Uterus (tissue), 2 donors: ENCODE measurements around the gene BMS1.

ENCODE experiments used
- CTCF ChIP-seq, 4 experiments: fragments of 200-600 bp in 2 of 4; fragments of 450-650 bp in 2 of 4; sonication (generic) in 2 of 4; IDR thresholded peaks; one replicate each; pipeline ENCODE4 v1.5.1; 2016 to 2019; ENCODE audit warnings: antibody characterized with exemption in 4 of 4, mild to moderate bottlenecking in 2 of 4, moderate library complexity in 1 of 4
- POLR2A ChIP-seq, 2 donors: fragments of 450-650 bp; IDR thresholded peaks; one replicate each; pipeline ENCODE4 v1.6.1; 2016; ENCODE audit warnings: antibody characterized with exemption in 2 of 2, mild to moderate bottlenecking in 1 of 2, moderate library complexity in 1 of 2

DNA sequence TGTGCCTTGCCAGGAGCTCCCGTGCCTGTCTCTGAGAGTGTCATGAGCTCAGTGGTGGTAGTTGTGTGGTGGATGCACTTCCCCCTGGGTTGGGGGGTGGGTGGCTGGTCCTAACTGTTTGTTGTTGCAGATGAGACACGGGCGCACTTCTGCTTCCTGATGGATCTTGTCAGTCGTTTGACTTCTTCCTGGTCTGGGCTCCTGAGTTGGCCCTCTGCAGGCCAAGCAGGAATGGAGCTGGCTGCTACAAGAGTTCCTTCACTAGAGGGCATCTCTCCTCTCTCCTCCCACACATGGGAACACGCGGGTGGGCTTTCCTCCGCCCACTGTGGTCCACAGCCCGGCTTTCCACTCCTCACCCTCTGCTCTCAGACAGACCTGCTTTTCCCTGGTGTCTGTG, 82.0 kb downstream of the BMS1 start:
- TF ChIP-seq CTCF (IDR thresholded peaks at IDR 0.05) (no peak), POLR2A (IDR thresholded peaks at IDR 0.05) (no peak)
